Type B pancreatic cell (in vitro differentiated cells): ENCODE measurements around the gene GPRC5A. TPM values are rescaled to one million over a fixed set of nuclear protein-coding genes. Genes with fewer than 3 reads are reported as not detected.
"Not testable (repeated sequence)": the region's sequence is repeated elsewhere in the genome, so short reads cannot be mapped to it uniquely, and the experiment has no call there.

Experiments
- DNase-seq: peaks from one replicate; pipeline ENCODE4 v3.0.0; 2021; ENCODE audit warnings: mixed read lengths; ENCODE audit not compliant: unreplicated experiment; ENCODE audit errors: extremely low spot score
- H3K27ac Mint-ChIP-seq: 2 replicates; pipeline ENCODE4 v1.8.0; 2021; ENCODE audit warnings: mild to moderate bottlenecking, mixed read lengths
- H3K27me3 Mint-ChIP-seq: 2 replicates; pipeline ENCODE4 v1.8.0; 2021; ENCODE audit warnings: mixed read lengths
- H3K36me3 Mint-ChIP-seq: 2 replicates; pipeline ENCODE4 v1.8.0; 2021; ENCODE audit warnings: mixed read lengths
- H3K4me1 Mint-ChIP-seq: one replicate; pipeline ENCODE4 v1.8.0; 2021; ENCODE audit warnings: mixed read lengths; ENCODE audit not compliant: unreplicated experiment
- H3K4me3 Mint-ChIP-seq: 2 replicates; pipeline ENCODE4 v1.8.0; 2021; ENCODE audit warnings: mild to moderate bottlenecking, mixed read lengths
- H3K9me3 Mint-ChIP-seq: 2 replicates; pipeline ENCODE4 v1.8.0; 2021; ENCODE audit warnings: mixed read lengths
- CTCF ChIP-seq: fragments of 200-600 bp; sonication (generic); conservative IDR thresholded peaks from 2 replicates; pipeline ENCODE4 v1.5.0; 2021; ENCODE audit warnings: antibody characterized with exemption, mild to moderate bottlenecking
- long read RNA-seq: library from polyadenylated mRNA; unstranded; transcript quantifications from one replicate; pipeline ENCODE4 v2.0.0, GENCODE V29; 2020
- total RNA-seq: library from RNA; stranded (reverse); gene quantifications from 2 replicates; pipeline ENCODE4 v1.2.1, GENCODE V29; 2021; ENCODE audit warnings: low replicate concordance

The GPRC5A gene
- 152 and 1,119 TPM in 2 replicates for total RNA-seq
- long read RNA-seq, full-length matches to known transcripts = 807 of 941 reads
- long read RNA-seq, partial matches to known transcripts = 45 of 941 reads
- long read RNA-seq, other reads (novel, unspliced or antisense) = 89 of 941 reads

GRCh38 chr12:12891080-12891880, at the start of gene GPRC5A:
TSS of gene GPRC5A (plus strand) at chr12:12891562. CDS start at chr12:12908250, 16,688 bp downstream.
- no peak for TF ChIP-seq CTCF
- peak within 1 kb of the TSS; percentile 98 for H3K27ac Mint-ChIP-seq
- H3K36me3 Mint-ChIP-seq = peaks cover 26% of the 10 kb centered on the region
- H3K27me3 Mint-ChIP-seq = peaks cover 38% of the 10 kb centered on the region
- H3K4me3 Mint-ChIP-seq = peak within 1 kb of the TSS; percentile 94
- H3K9me3 Mint-ChIP-seq = no peaks in the 10 kb centered on the region
- peak; percentile 81 for DNase-seq
- peaks cover 19% of the 10 kb centered on the region for H3K4me1 Mint-ChIP-seq

DNA sequence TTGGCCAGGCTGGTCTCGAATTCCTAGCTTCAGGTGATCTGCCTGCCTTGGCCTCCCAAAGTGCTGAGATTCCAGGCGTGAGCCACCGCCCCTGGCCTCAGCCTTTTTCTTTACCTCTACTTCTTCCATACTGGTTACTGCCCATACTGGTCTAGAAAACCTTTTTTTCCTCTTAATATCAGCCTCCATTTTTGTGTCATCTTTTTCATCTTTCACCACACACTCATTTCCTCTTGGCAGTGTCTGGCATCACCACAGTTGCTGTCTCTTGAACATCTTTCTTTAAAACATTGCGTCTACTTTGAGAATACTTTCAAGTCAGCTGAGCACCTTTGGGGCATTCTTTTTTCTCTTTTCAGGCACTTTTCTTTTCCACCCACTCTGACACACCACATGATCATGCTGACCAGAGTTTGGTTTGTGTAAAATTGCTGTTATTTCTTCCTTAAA, 45.5 kb upstream of the GPRC5A start:
- no peak for DNase-seq
- no peak overlapping the region for H3K27ac Mint-ChIP-seq
- peak overlapping the region; percentile 8 for H3K4me3 Mint-ChIP-seq
- no peaks in the 10 kb centered on the region for H3K9me3 Mint-ChIP-seq
- H3K4me1 Mint-ChIP-seq = no peaks in the 10 kb centered on the region
- no peaks in the 10 kb centered on the region for H3K27me3 Mint-ChIP-seq
- H3K36me3 Mint-ChIP-seq = peaks cover 19% of the 10 kb centered on the region
- TF ChIP-seq CTCF = no peak

DNA sequence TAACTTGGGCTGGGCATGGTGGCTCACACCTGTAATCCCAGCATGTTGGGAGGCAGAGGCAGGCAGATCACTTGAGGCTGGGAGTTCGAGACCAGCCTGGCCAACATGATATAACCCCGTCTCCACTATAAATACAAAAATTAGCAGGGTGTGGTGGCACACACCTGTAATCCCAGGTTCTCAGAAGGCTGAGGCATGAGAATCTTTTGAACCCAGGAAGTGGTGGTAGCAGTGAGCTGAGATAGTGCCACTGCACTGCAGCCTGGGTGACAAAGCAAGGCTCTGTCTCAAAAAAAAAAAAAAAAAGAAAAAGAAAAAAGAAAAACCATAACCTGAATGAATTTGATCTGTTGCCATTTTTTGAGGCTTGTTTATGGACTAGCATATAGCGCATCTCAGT, 44.6 kb upstream of the GPRC5A start:
- not testable (repeated sequence) for DNase-seq, H3K4me3 Mint-ChIP-seq, H3K27ac Mint-ChIP-seq, H3K27me3 Mint-ChIP-seq, H3K9me3 Mint-ChIP-seq, H3K4me1 Mint-ChIP-seq
- H3K36me3 Mint-ChIP-seq = peaks cover 23% of the 10 kb centered on the region

GRCh38 chr12:12853435-12853834, 37.9 kb upstream of the GPRC5A start:
- H3K36me3 Mint-ChIP-seq = peaks cover 26% of the 10 kb centered on the region
- H3K9me3 Mint-ChIP-seq = peaks cover 4% of the 10 kb centered on the region

DNA sequence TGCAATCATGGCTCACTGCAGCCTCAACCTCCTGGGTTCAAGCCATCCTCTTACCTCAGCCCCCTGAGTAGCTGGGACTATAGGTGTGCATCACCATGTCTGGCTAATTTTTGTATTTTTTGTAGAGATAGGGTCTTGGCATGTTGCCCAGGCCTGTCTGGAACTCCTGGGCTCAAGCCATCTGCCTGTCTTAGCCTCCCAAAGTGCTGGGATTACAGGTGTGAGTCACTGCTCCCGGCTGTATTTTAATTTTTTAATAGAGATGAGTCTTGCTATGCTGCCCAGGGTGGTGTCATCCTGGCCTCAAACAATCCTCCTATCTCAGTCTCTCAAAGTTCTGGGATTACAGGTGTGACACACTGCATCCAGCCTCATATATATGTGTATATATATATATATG, 31.7 kb upstream of the GPRC5A start:
- no peak for DNase-seq
- no peaks in the 10 kb centered on the region for H3K4me1 Mint-ChIP-seq
- H3K9me3 Mint-ChIP-seq = no peaks in the 10 kb centered on the region
- no peaks in the 10 kb centered on the region for H3K27me3 Mint-ChIP-seq
- TF ChIP-seq CTCF = no peak
- H3K4me3 Mint-ChIP-seq = no peak overlapping the region
- peaks cover 34% of the 10 kb centered on the region for H3K36me3 Mint-ChIP-seq
- H3K27ac Mint-ChIP-seq = no peak overlapping the region

More at GRCh38 chr12:12853435-12853834, 37.9 kb upstream of the GPRC5A start:
- Mint-ChIP-seq H3K4me1 (no peaks in the 10 kb centered on the region), H3K27me3 (no peaks in the 10 kb centered on the region), H3K4me3 (no peak overlapping the region), H3K27ac (no peak overlapping the region)
- no peak for DNase-seq
- TF ChIP-seq CTCF = no peak

- Mint-ChIP-seq H3K4me3 (no peak overlapping the region), H3K27ac (no peak overlapping the region), H3K4me1 (no peaks in the 10 kb centered on the region), H3K9me3 (no peaks in the 10 kb centered on the region), H3K36me3 (peaks cover 28% of the 10 kb centered on the region), H3K27me3 (no peaks in the 10 kb centered on the region)
- TF ChIP-seq CTCF = no peak
- DNase-seq = no peak
Measured at GRCh38 chr12:12864243-12864642, 27.1 kb upstream of the GPRC5A start.
